WTC11 (cell line): ENCODE data around the gene ANKFN1.

Source experiments
- CREB1 ChIP-seq: sonication (generic); formaldehyde crosslinking; IDR thresholded peaks from 2 replicates; pipeline ENCODE4 v1.8.0; 2023; ENCODE audit warnings: mild to moderate bottlenecking, missing genetic modification reagents
- E2F4 ChIP-seq: sonication (generic); formaldehyde crosslinking; IDR thresholded peaks from 2 replicates; pipeline ENCODE4 v1.8.1; 2022; ENCODE audit warnings: low read depth, mild to moderate bottlenecking, moderate library complexity, missing genetic modification reagents, borderline replicate concordance
- ETV6 ChIP-seq: sonication (generic); formaldehyde crosslinking; IDR thresholded peaks from 2 replicates; pipeline ENCODE4 v1.8.1; 2022; ENCODE audit warnings: mild to moderate bottlenecking, missing genetic modification reagents
- JUN ChIP-seq: sonication (generic); formaldehyde crosslinking; IDR thresholded peaks from 2 replicates; pipeline ENCODE4 v1.8.0; 2023; ENCODE audit warnings: mild to moderate bottlenecking, missing genetic modification reagents
- NFYB ChIP-seq: sonication (generic); formaldehyde crosslinking; conservative IDR thresholded peaks from 2 replicates; pipeline ENCODE4 v1.8.0; 2022; ENCODE audit warnings: low read depth, missing genetic modification reagents
- NR1H2 ChIP-seq: sonication (generic); formaldehyde crosslinking; IDR thresholded peaks from 2 replicates; pipeline ENCODE4 v1.9.0; 2021; ENCODE audit warnings: mild to moderate bottlenecking, moderate library complexity, missing genetic modification reagents
- SP1 ChIP-seq: sonication (generic); formaldehyde crosslinking; conservative IDR thresholded peaks from 2 replicates; pipeline ENCODE4 v1.8.1; 2022; ENCODE audit warnings: missing genetic modification reagents
- TEAD4 ChIP-seq: sonication (generic); formaldehyde crosslinking; IDR thresholded peaks from 2 replicates; pipeline ENCODE4 v1.8.0; 2022; ENCODE audit warnings: mild to moderate bottlenecking, missing genetic modification reagents
- USF1 ChIP-seq: sonication (generic); formaldehyde crosslinking; IDR thresholded peaks from 2 replicates; pipeline ENCODE4 v1.8.0; 2022; ENCODE audit warnings: mild to moderate bottlenecking, missing genetic modification reagents
- TF ChIP-seq, protein P1 (sequence below): fragments of 200-600 bp; IDR thresholded peaks from 2 replicates; pipeline ENCODE4 v1.8.0; 2022; ENCODE audit warnings: antibody characterized with exemption
- TF ChIP-seq, protein P2 (sequence below): sonication (generic); formaldehyde crosslinking; IDR thresholded peaks from 2 replicates; pipeline ENCODE4 v1.8.0; 2023; ENCODE audit warnings: missing genetic modification reagents
- TF ChIP-seq, protein P3 (sequence below): sonication (generic); formaldehyde crosslinking; IDR thresholded peaks from 2 replicates; pipeline ENCODE4 v1.8.1; 2023; ENCODE audit warnings: mild to moderate bottlenecking, missing genetic modification reagents
- TF ChIP-seq, protein P4 (sequence below): sonication (generic); formaldehyde crosslinking; IDR thresholded peaks from 2 replicates; pipeline ENCODE4 v1.8.1; 2023; ENCODE audit warnings: mild to moderate bottlenecking, missing genetic modification reagents, moderate library complexity
- TF ChIP-seq, protein P5 (sequence below): sonication (generic); formaldehyde crosslinking; IDR thresholded peaks from 2 replicates; pipeline ENCODE4 v1.8.1; 2022; ENCODE audit warnings: missing genetic modification reagents, borderline replicate concordance

GRCh38 chr17:56119936-56120335, 33.3 kb upstream of the ANKFN1 start:
- TF ChIP-seq SP1, result no peak
- TF ChIP-seq TEAD4 (CRISPR knock-in tag), result no peak
- TF ChIP-seq, protein P1, sequence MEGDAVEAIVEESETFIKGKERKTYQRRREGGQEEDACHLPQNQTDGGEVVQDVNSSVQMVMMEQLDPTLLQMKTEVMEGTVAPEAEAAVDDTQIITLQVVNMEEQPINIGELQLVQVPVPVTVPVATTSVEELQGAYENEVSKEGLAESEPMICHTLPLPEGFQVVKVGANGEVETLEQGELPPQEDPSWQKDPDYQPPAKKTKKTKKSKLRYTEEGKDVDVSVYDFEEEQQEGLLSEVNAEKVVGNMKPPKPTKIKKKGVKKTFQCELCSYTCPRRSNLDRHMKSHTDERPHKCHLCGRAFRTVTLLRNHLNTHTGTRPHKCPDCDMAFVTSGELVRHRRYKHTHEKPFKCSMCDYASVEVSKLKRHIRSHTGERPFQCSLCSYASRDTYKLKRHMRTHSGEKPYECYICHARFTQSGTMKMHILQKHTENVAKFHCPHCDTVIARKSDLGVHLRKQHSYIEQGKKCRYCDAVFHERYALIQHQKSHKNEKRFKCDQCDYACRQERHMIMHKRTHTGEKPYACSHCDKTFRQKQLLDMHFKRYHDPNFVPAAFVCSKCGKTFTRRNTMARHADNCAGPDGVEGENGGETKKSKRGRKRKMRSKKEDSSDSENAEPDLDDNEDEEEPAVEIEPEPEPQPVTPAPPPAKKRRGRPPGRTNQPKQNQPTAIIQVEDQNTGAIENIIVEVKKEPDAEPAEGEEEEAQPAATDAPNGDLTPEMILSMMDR, result no peak
- TF ChIP-seq ETV6 (CRISPR knock-in tag), result no peak
- TF ChIP-seq, protein P2, sequence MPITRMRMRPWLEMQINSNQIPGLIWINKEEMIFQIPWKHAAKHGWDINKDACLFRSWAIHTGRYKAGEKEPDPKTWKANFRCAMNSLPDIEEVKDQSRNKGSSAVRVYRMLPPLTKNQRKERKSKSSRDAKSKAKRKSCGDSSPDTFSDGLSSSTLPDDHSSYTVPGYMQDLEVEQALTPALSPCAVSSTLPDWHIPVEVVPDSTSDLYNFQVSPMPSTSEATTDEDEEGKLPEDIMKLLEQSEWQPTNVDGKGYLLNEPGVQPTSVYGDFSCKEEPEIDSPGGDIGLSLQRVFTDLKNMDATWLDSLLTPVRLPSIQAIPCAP (CRISPR knock-in tag), result no peak
- TF ChIP-seq, protein P3, sequence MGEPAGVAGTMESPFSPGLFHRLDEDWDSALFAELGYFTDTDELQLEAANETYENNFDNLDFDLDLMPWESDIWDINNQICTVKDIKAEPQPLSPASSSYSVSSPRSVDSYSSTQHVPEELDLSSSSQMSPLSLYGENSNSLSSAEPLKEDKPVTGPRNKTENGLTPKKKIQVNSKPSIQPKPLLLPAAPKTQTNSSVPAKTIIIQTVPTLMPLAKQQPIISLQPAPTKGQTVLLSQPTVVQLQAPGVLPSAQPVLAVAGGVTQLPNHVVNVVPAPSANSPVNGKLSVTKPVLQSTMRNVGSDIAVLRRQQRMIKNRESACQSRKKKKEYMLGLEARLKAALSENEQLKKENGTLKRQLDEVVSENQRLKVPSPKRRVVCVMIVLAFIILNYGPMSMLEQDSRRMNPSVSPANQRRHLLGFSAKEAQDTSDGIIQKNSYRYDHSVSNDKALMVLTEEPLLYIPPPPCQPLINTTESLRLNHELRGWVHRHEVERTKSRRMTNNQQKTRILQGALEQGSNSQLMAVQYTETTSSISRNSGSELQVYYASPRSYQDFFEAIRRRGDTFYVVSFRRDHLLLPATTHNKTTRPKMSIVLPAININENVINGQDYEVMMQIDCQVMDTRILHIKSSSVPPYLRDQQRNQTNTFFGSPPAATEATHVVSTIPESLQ (CRISPR knock-in tag), result no peak
- TF ChIP-seq, protein P4, sequence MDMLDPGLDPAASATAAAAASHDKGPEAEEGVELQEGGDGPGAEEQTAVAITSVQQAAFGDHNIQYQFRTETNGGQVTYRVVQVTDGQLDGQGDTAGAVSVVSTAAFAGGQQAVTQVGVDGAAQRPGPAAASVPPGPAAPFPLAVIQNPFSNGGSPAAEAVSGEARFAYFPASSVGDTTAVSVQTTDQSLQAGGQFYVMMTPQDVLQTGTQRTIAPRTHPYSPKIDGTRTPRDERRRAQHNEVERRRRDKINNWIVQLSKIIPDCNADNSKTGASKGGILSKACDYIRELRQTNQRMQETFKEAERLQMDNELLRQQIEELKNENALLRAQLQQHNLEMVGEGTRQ, result no peak
- TF ChIP-seq NR1H2 (CRISPR knock-in tag), result no peak
- TF ChIP-seq E2F4, result no peak
- no peak for TF ChIP-seq NFYB (CRISPR knock-in tag)
- TF ChIP-seq USF1 (CRISPR knock-in tag), result no peak
- no peak for TF ChIP-seq CREB1 (CRISPR knock-in tag)
- TF ChIP-seq, protein P5, sequence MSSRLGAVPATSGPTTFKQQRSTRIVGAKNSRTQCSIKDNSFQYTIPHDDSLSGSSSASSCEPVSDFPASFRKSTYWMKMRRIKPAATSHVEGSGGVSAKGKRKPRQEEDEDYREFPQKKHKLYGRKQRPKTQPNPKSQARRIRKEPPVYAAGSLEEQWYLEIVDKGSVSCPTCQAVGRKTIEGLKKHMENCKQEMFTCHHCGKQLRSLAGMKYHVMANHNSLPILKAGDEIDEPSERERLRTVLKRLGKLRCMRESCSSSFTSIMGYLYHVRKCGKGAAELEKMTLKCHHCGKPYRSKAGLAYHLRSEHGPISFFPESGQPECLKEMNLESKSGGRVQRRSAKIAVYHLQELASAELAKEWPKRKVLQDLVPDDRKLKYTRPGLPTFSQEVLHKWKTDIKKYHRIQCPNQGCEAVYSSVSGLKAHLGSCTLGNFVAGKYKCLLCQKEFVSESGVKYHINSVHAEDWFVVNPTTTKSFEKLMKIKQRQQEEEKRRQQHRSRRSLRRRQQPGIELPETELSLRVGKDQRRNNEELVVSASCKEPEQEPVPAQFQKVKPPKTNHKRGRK (CRISPR knock-in tag), result no peak
- TF ChIP-seq JUN, result no peak
